Measurements from ENCODE around the gene DUSP28. TPM values are rescaled to one million over a fixed set of nuclear protein-coding genes. Genes with fewer than 3 reads are reported as not detected.

The DUSP28 gene
- total and polyA plus RNA-seq, 2 of the 13 experiments (the other 11 are each of a cell fraction or from before 2014, with no cell fraction given) = 5.2 to 8.6 TPM

- no peak for TF ChIP-seq ZNF652 (CRISPR knock-in tag; IDR thresholded peaks at IDR 0.05; ENCODE audit: borderline replicate concordance, low read depth)
- no peak for TF ChIP-seq ARHGAP35 (CRISPR knock-in tag; IDR thresholded peaks at IDR 0.05; ENCODE audit: borderline replicate concordance)
- no peak for TF ChIP-seq SMARCE1 (IDR thresholded peaks at IDR 0.05; ENCODE audit: borderline replicate concordance)
- TF ChIP-seq ZSCAN12 (CRISPR knock-in tag; IDR thresholded peaks at IDR 0.05) = peak; percentile 85; the same call in 1 of the 2 replicates
- TF ChIP-seq PAF1 (CRISPR knock-in tag; IDR thresholded peaks at IDR 0.05) = no peak
- TF ChIP-seq CBX1 (IDR thresholded peaks at IDR 0.05; ENCODE audit: low read depth) = peak; percentile 67
- TF ChIP-seq MIER2 (CRISPR knock-in tag; IDR thresholded peaks at IDR 0.05) = 0 out of 2 replicates have a peak, but pooled peaks have one; percentile 30
- TF ChIP-seq SATB2 (CRISPR knock-in tag; IDR thresholded peaks at IDR 0.05) = peak; percentile 86; the same call in 1 of the 2 replicates
- TF ChIP-seq ZNF142 (CRISPR knock-in tag; IDR thresholded peaks at IDR 0.05) = no peak
- TF ChIP-seq ZNF614 (CRISPR knock-in tag; IDR thresholded peaks at IDR 0.05; ENCODE audit: borderline replicate concordance) = peak; percentile 46; the same call in 1 of the 2 replicates
- no peak for TF ChIP-seq ZNF121 (CRISPR knock-in tag; IDR thresholded peaks at IDR 0.05)
- TF ChIP-seq ZNF12 (CRISPR knock-in tag; IDR thresholded peaks at IDR 0.05) = peak; percentile 52; the same call in 1 of the 2 replicates
- TF ChIP-seq BRF2 (CRISPR knock-in tag; IDR thresholded peaks at IDR 0.05) = no peak
- peak; percentile 75 for TF ChIP-seq ISL2 (CRISPR knock-in tag; IDR thresholded peaks at IDR 0.05)
- TF ChIP-seq KLF16 (CRISPR knock-in tag; IDR thresholded peaks at IDR 0.05) = peak in 1 of 2 experiments; percentile 84; a peak in 2 of 4 replicates
- TF ChIP-seq ETV6 (CRISPR knock-in tag; conservative IDR thresholded peaks at IDR 0.05) = peak; percentile 43; the same call in 1 of the 2 replicates
- peak; percentile 59 for TF ChIP-seq IRF9 (CRISPR knock-in tag; IDR thresholded peaks at IDR 0.05; ENCODE audit: borderline replicate concordance)
- TF ChIP-seq ZNF782 (CRISPR knock-in tag; IDR thresholded peaks at IDR 0.05; ENCODE audit: borderline replicate concordance) = peak; percentile 72
- peak; percentile 76 for TF ChIP-seq ELF3 (CRISPR knock-in tag; IDR thresholded peaks at IDR 0.05)
- TF ChIP-seq HMG20A (CRISPR knock-in tag; IDR thresholded peaks at IDR 0.05; ENCODE audit: borderline replicate concordance) = 0 out of 2 replicates have a peak, but pooled peaks have one; percentile 9
- TF ChIP-seq ZBTB34 (CRISPR knock-in tag; IDR thresholded peaks at IDR 0.05) = peak; percentile 73; the same call in 1 of the 2 replicates
- TF ChIP-seq CEBPG (CRISPR knock-in tag; IDR thresholded peaks at IDR 0.05) = 0 out of 2 replicates have a peak, but pooled peaks have one; percentile 20
- TF ChIP-seq FOXA1 (IDR thresholded peaks at IDR 0.05) = no peak
- TF ChIP-seq FOXA1 (CRISPR knock-in tag; IDR thresholded peaks at IDR 0.05) = peak; percentile 30; the same call in 1 of the 2 replicates
Measured at GRCh38 chr2:240560084-240560479, at the start of gene DUSP28 (continued).
